HG03066 (cell line): ENCODE results near the gene RARB.
A peak's percentile ranks its signal among the peaks of the same experiment; 100 is the strongest.

Experiments
- ATAC-seq: cut with Tn5 transposase; IDR thresholded peaks from one replicate; pipeline ENCODE4 v1.9.1; 2021; ENCODE audit warnings: low read depth; ENCODE audit not compliant: unreplicated experiment

The RARB gene

GRCh38 chr3:25588441-25589103 is 160.5 kb downstream of the RARB start:
- no peak for ATAC-seq

GRCh38 chr3:25589104-25589782 is 161.2 kb downstream of the RARB start:
- ATAC-seq = no peak

- ATAC-seq = no peak
Measured at GRCh38 chr3:25589783-25590258, 161.8 kb downstream of the RARB start.

GRCh38 chr3:25592510-25592968 is 164.5 kb downstream of the RARB start:
- ATAC-seq = no peak

- ATAC-seq = no peak
Measured at GRCh38 chr3:25593001-25593400, 164.9 kb downstream of the RARB start.

GRCh38 chr3:25594007-25594502 is 166.0 kb downstream of the RARB start:
- peak; percentile 50 for ATAC-seq

- ATAC-seq = no peak
Measured at GRCh38 chr3:25597535-25598101, 169.6 kb downstream of the RARB start.

- no peak for ATAC-seq
Measured at GRCh38 chr3:25603703-25604102, 175.6 kb downstream of the RARB start.

GRCh38 chr3:25604107-25604805 is 176.2 kb downstream of the RARB start:
- no peak for ATAC-seq

GRCh38 chr3:25610167-25610566 is 182.1 kb downstream of the RARB start:
- no peak for ATAC-seq

GRCh38 chr3:25610779-25611178 is 182.7 kb downstream of the RARB start:
- ATAC-seq = no peak

GRCh38 chr3:25611193-25611592 is 183.1 kb downstream of the RARB start:
- no peak for ATAC-seq

GRCh38 chr3:25618028-25618427 is 190.0 kb downstream of the RARB start:
- ATAC-seq = no peak

- no peak for ATAC-seq
Measured at GRCh38 chr3:25619382-25619781, 191.3 kb downstream of the RARB start.

- ATAC-seq = no peak
Measured at GRCh38 chr3:25620493-25620892, 192.4 kb downstream of the RARB start.

- no peak for ATAC-seq
Measured at GRCh38 chr3:25621087-25621486, 193.0 kb downstream of the RARB start.

- ATAC-seq = no peak
Measured at GRCh38 chr3:25631989-25632388, 203.9 kb downstream of the RARB start.

- ATAC-seq = no peak
Measured at GRCh38 chr3:25633919-25634318, 205.9 kb downstream of the RARB start.

GRCh38 chr3:25635038-25635437 is 207.0 kb downstream of the RARB start:
- no peak for ATAC-seq
